B cell (primary cell): ENCODE data around the gene MID1. TPM values are rescaled to one million over a fixed set of nuclear protein-coding genes. Genes with fewer than 3 reads are reported as not detected.

ENCODE experiments used
- ATAC-seq: fragments of 200-7000 bp; cut with Tn5 transposase; one replicate; pipeline ENCODE4 v1.10.0; 2021; ENCODE audit warnings: low read depth, mild to moderate bottlenecking, moderate number of reproducible peaks, moderate library complexity
- CTCF ChIA-PET: fragments of 350-600 bp; sonication (Branson Sonifier 250); formaldehyde crosslinking; loops from one replicate; lab custom pipeline; 2021; ENCODE audit warnings: antibody characterized with exemption, inconsistent platforms; lab: Charles Lee
- POLR2A ChIA-PET: fragments of 350-600 bp; sonication (Branson Sonifier 250); formaldehyde crosslinking; loops from one replicate; lab custom pipeline; 2021; ENCODE audit warnings: antibody characterized with exemption; lab: Charles Lee
- DNase-seq: peaks from one replicate; pipeline ENCODE4 v3.0.0; 2013
- H2AFZ ChIP-seq: 2 replicates; pipeline ENCODE4 v1.6.1; 2012; ENCODE audit warnings: mild to moderate bottlenecking, low read depth, low read length; ENCODE audit not compliant: insufficient read depth, poor library complexity, severe bottlenecking
- H3K27ac ChIP-seq, 2 donors: 1 replicate in 1 of 2; 2 replicates in 1 of 2; pipeline ENCODE4 v1.5.1; 2012 to 2013; ENCODE audit warnings: low read length in 2 of 2, mild to moderate bottlenecking in 2 of 2, moderate library complexity in 1 of 2
- H3K27me3 ChIP-seq, 4 experiments: fragments of 200-600 bp in 1 of 4; sonication (generic) in 1 of 4; replicated peaks in 1 of 4; 1 replicate in 2 of 4; 2 replicates in 2 of 4; pipeline versions ENCODE4 v1.6.1 to v1.7.0; 2013 to 2016; ENCODE audit warnings: low read length in 3 of 4, mild to moderate bottlenecking in 2 of 4, mixed read lengths in 1 of 4, moderate library complexity in 1 of 4; ENCODE audit not compliant: insufficient read depth in 4 of 4, control insufficient read depth in 3 of 4; ENCODE audit errors: control extremely low read depth in 1 of 4
- H3K36me3 ChIP-seq, 2 experiments: replicated peaks in 1 of 2; 1 replicate in 1 of 2; 2 replicates in 1 of 2; pipeline versions ENCODE4 v1.6.1 to v1.7.1; 2013; ENCODE audit warnings: low read length in 1 of 2; ENCODE audit not compliant: insufficient read depth in 2 of 2, control insufficient read depth in 1 of 2; ENCODE audit errors: control extremely low read depth in 1 of 2, extremely low read depth in 1 of 2
- H3K4me1 ChIP-seq, 2 donors: fragments of 200-600 bp in 1 of 2; sonication (generic) in 1 of 2; 1 replicate in 1 of 2; 2 replicates in 1 of 2; pipeline versions ENCODE4 v1.5.1 to v1.6.1; 2013 to 2017; ENCODE audit warnings: low read length in 2 of 2; ENCODE audit not compliant: control insufficient read depth in 2 of 2, insufficient read depth in 2 of 2
- H3K4me2 ChIP-seq: replicated peaks from 2 replicates; pipeline ENCODE3; 2012; ENCODE audit warnings: mild to moderate bottlenecking, low read depth, low read length; ENCODE audit not compliant: poor library complexity, severe bottlenecking
- H3K4me3 ChIP-seq, 5 experiments: fragments of 200-600 bp in 1 of 5; sonication (generic) in 1 of 5; 1 replicate in 3 of 5; 2 replicates in 2 of 5; pipeline versions ENCODE4 v1.5.1 to v1.7.0; 2011 to 2016; ENCODE audit warnings: low read length in 4 of 5, mild to moderate bottlenecking in 4 of 5, low read depth in 2 of 5, control low read depth in 1 of 5, moderate library complexity in 1 of 5; ENCODE audit not compliant: insufficient read depth in 1 of 5; ENCODE audit errors: control extremely low read depth in 1 of 5, extremely low read depth in 1 of 5
- H3K79me2 ChIP-seq: fragments of 200-600 bp; sonication (generic); one replicate; pipeline ENCODE4 v1.6.0; 2016; ENCODE audit warnings: low read length; ENCODE audit not compliant: control insufficient read depth, insufficient read depth
- H3K9ac ChIP-seq: fragments of 200-600 bp; sonication (generic); 2 replicates; pipeline ENCODE4 v1.6.1; 2017; ENCODE audit warnings: mild to moderate bottlenecking, low read length, moderate library complexity
- H3K9me3 ChIP-seq, 3 donors: one replicate each; pipeline versions ENCODE4 v1.6.1 to v1.7.1; 2013; ENCODE audit warnings: low read length in 2 of 3; ENCODE audit not compliant: control insufficient read depth in 2 of 3, insufficient read depth in 1 of 3; ENCODE audit errors: control extremely low read depth in 1 of 3
- H4K20me1 ChIP-seq: 2 replicates; pipeline ENCODE4 v1.6.0; 2012; ENCODE audit warnings: mild to moderate bottlenecking, low read length; ENCODE audit not compliant: insufficient read depth, control insufficient read depth, poor library complexity, severe bottlenecking
- H3K27ac Mint-ChIP-seq: one replicate; pipeline ENCODE4 v1.8.0; 2021; ENCODE audit warnings: mixed read lengths
- H3K27me3 Mint-ChIP-seq: one replicate; pipeline ENCODE4 v1.8.0; 2021; ENCODE audit warnings: mixed read lengths
- H3K4me1 Mint-ChIP-seq: one replicate; pipeline ENCODE4 v1.8.0; 2021; ENCODE audit warnings: mixed read lengths
- H3K4me3 Mint-ChIP-seq: one replicate; pipeline ENCODE4 v1.8.0; 2021; ENCODE audit warnings: mixed read lengths
- H3K9me3 Mint-ChIP-seq: one replicate; pipeline ENCODE4 v1.8.0; 2022; ENCODE audit warnings: mixed read lengths; ENCODE audit not compliant: insufficient read depth
- CTCF ChIP-seq: fragments of 200-600 bp; IDR thresholded peaks from one replicate; pipeline ENCODE4 v1.8.0; 2022; ENCODE audit warnings: antibody characterized with exemption, mild to moderate bottlenecking
- EZH2 ChIP-seq: IDR thresholded peaks from 2 replicates; pipeline ENCODE4 v1.6.1; 2012; ENCODE audit warnings: borderline replicate concordance, low read depth, mild to moderate bottlenecking, moderate library complexity, low read length; ENCODE audit not compliant: insufficient read depth, poor library complexity, severe bottlenecking
- WGBS: methylation state at CpG from one replicate; pipeline ENCODE4 v1.1.5; 2013; ENCODE audit warnings: missing lambda C conversion rate; ENCODE audit not compliant: insufficient coverage; 5-methylcytosine and 5-hydroxymethylcytosine counted together
- intact Hi-C: fragments of 100-400 bp; cut with micrococcal nuclease; formaldehyde crosslinking; loops from one replicate; pipeline ENCODE4 v1.10.0; 2022
- polyA plus RNA-seq: library from polyadenylated mRNA; depleted of rRNA; stranded (reverse); fragments of >200 nt; gene quantifications from 2 replicates; pipeline ENCODE4 v1.2.3, GENCODE V29; 2012
- total RNA-seq, 2 donors: library from RNA; stranded (reverse); fragments of 120-200 nt in 1 of 2; gene quantifications; 1 replicate in 1 of 2; 2 replicates in 1 of 2; pipeline versions ENCODE4 v1.2.3 to v1.2.4, GENCODE V29; 2013 to 2022

The MID1 gene
- total and polyA plus RNA-seq, 2 donors (not counting 1 experiment from before 2014, with no cell fraction given), result 0.15 to 0.44 TPM

GRCh38 chrX:10648614-10649013, 28.2 kb upstream of the MID1 start:
- no CpG with 5 or more reads among the region's 3 CpGs for WGBS
- Mint-ChIP-seq H3K4me1 (no peaks in the 10 kb centered on the region), H3K9me3 (no peaks in the 10 kb centered on the region), H3K27me3 (no peaks in the 10 kb centered on the region), H3K4me3 (no peak overlapping the region), H3K27ac (no peak overlapping the region)
- no peaks in the 10 kb centered on the region for H3K9me3 ChIP-seq
- H4K20me1 ChIP-seq, result no peaks in the 10 kb centered on the region
- DNase-seq (no peak), ATAC-seq (no peak)
- no peaks in the 10 kb centered on the region for H3K27me3 ChIP-seq
- ChIA-PET POLR2A (no interaction called here), CTCF (no interaction called here)
- H3K4me2 ChIP-seq, result no peak overlapping the region
- no peak for TF ChIP-seq EZH2
- no peak for TF ChIP-seq CTCF
- H3K36me3 ChIP-seq, result no peaks in the 10 kb centered on the region
- H3K79me2 ChIP-seq, result no peaks in the 10 kb centered on the region
- H3K9ac ChIP-seq, result no peak overlapping the region
- H2AFZ ChIP-seq, result no peak overlapping the region
- intact Hi-C loops, result no loop called here
- no peaks in the 10 kb centered on the region for H3K4me1 ChIP-seq
- no peak overlapping the region for H3K4me3 ChIP-seq
- H3K27ac ChIP-seq, result no peak overlapping the region

GRCh38 chrX:10636851-10637250, 16.5 kb upstream of the MID1 start:
- no peak overlapping the region for H3K4me3 Mint-ChIP-seq
- DNase-seq (no peak), ATAC-seq (no peak)
- no peaks in the 10 kb centered on the region for H3K27me3 ChIP-seq
- TF ChIP-seq EZH2 (no peak), CTCF (no peak)
- H3K27ac ChIP-seq, result no peak overlapping the region
- no peaks in the 10 kb centered on the region for H3K4me1 Mint-ChIP-seq
- no peaks in the 10 kb centered on the region for H3K36me3 ChIP-seq
- WGBS, result no CpG with 5 or more reads among the region's 1 CpG
- H3K4me1 ChIP-seq, result no peaks in the 10 kb centered on the region
- CTCF ChIA-PET, result interaction anchor here (0.9 to 2.2 kb wide), 3 partner anchors 425 to 448 kb away, joined by 3 to 10 read pairs (median 4); no protein-coding TSS in a partner anchor
- H3K9ac ChIP-seq, result no peak overlapping the region
- H3K27me3 Mint-ChIP-seq, result peaks cover 4% of the 10 kb centered on the region
- H3K4me2 ChIP-seq, result no peak overlapping the region
- no peaks in the 10 kb centered on the region for H4K20me1 ChIP-seq
- POLR2A ChIA-PET, result no interaction called here
- no peaks in the 10 kb centered on the region for H3K9me3 ChIP-seq
- H2AFZ ChIP-seq, result no peak overlapping the region
- H3K79me2 ChIP-seq, result no peaks in the 10 kb centered on the region
- H3K4me3 ChIP-seq, result no peak overlapping the region
- intact Hi-C loops, result no loop called here
- H3K9me3 Mint-ChIP-seq, result no peaks in the 10 kb centered on the region
- H3K27ac Mint-ChIP-seq, result no peak overlapping the region
